Kidney (tissue), 22 donors: ENCODE results near the gene FBXO45. TPM values are rescaled to one million over a fixed set of nuclear protein-coding genes. Genes with fewer than 3 reads are reported as not detected.
A peak's percentile ranks its signal among the peaks of the same experiment; 100 is the strongest.

ENCODE experiments used
- DNase-seq, 5 donors: peaks; one replicate each; pipeline ENCODE4 v3.0.0-alpha.2; 2013 to 2020
- FAIRE-seq: peaks from 2 replicates; lab custom pipeline; 2012; peaks lifted over from hg19 to GRCh38; lab: Jason Lieb, UNC
- H3K27ac ChIP-seq, 2 donors: one replicate each; pipeline ENCODE4 v1.7.0; 2013; ENCODE audit warnings: low read depth in 2 of 2, low read length in 2 of 2, inconsistent platforms in 1 of 2
- H3K27me3 ChIP-seq: one replicate; pipeline ENCODE4 v1.7.1; 2013; ENCODE audit warnings: low read length, inconsistent platforms; ENCODE audit not compliant: control insufficient read depth, insufficient read depth
- H3K36me3 ChIP-seq, 3 donors: one replicate each; pipeline versions ENCODE4 v1.7.0 to v1.7.1; 2013; ENCODE audit warnings: low read length in 3 of 3, control low read depth in 1 of 3, inconsistent platforms in 1 of 3; ENCODE audit not compliant: insufficient read depth in 3 of 3, control insufficient read depth in 2 of 3
- H3K4me1 ChIP-seq, 3 donors: one replicate each; pipeline versions ENCODE4 v1.7.0 to v1.7.1; 2013; ENCODE audit warnings: low read length in 3 of 3, inconsistent platforms in 1 of 3, low read depth in 1 of 3; ENCODE audit not compliant: control insufficient read depth in 2 of 3, insufficient read depth in 2 of 3
- H3K4me3 ChIP-seq, 3 donors: one replicate each; pipeline versions ENCODE4 v1.7.0 to v1.8.1; 2013; ENCODE audit warnings: low read length in 3 of 3, control low read depth in 1 of 3, inconsistent platforms in 1 of 3
- H3K9ac ChIP-seq, 3 donors: one replicate each; pipeline versions ENCODE4 v1.7.0 to v1.7.1; 2013; ENCODE audit warnings: low read length in 3 of 3, control low read depth in 1 of 3, inconsistent platforms in 1 of 3
- H3K9me3 ChIP-seq, 3 donors: one replicate each; pipeline versions ENCODE4 v1.7.0 to v1.7.1; 2013; ENCODE audit warnings: low read length in 3 of 3, control low read depth in 1 of 3, inconsistent platforms in 1 of 3; ENCODE audit not compliant: control insufficient read depth in 2 of 3, insufficient read depth in 1 of 3
- intact Hi-C: fragments of 100-400 bp; cut with DNase I; formaldehyde crosslinking; loops from one replicate; pipeline ENCODE4 v1.11.1; 2022
- long read RNA-seq, 10 donors: library from polyadenylated mRNA in 1 of 10; unstranded in 1 of 10; transcript quantifications; one replicate each; pipeline ENCODE4 v2.0.0 and lab custom pipeline, GENCODE V29; 2021 to 2026
- polyA plus RNA-seq: library from polyadenylated mRNA; stranded (reverse); fragments of 350-450 nt; fragmentation: Illumina TruSeq; extraction: RNeasy Lipid Tissue Mini Kit (QIAGEN cat#74804); gene quantifications from one replicate; pipeline ENCODE4 v1.2.3, GENCODE V29; 2014; ENCODE audit warnings: low read depth, low replicate concordance; ENCODE audit not compliant: insufficient read depth
- total RNA-seq: library from RNA; stranded (reverse); fragmentation: NEBNext Ultra II Directional; extraction: Animal tissue kit (Norgen Biotek cat#: 25700); gene quantifications from one replicate; pipeline ENCODE4 v1.2.1, GENCODE V29; 2021
- TF ChIP-seq, protein P1 (sequence below): IDR thresholded peaks from 3 replicates; pipeline ENCODE4 v1.5.1; 2012; ENCODE audit warnings: mild to moderate bottlenecking, moderate library complexity, borderline replicate concordance; ENCODE audit not compliant: insufficient read depth; ENCODE audit errors: extremely low read depth
- donor health status: control.
- donor health status: control.
- donor health status: control.
- donor health status: control.
- donor health status: control.
- donor health status: DM: yes; HTN: yes; CAD: no.
- donor health status: Normal renal cell carcinoma (clear cell type).

FBXO45 gene, protein sequence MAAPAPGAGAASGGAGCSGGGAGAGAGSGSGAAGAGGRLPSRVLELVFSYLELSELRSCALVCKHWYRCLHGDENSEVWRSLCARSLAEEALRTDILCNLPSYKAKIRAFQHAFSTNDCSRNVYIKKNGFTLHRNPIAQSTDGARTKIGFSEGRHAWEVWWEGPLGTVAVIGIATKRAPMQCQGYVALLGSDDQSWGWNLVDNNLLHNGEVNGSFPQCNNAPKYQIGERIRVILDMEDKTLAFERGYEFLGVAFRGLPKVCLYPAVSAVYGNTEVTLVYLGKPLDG
- total RNA-seq (7.0 TPM), polyA plus RNA-seq (2.5 TPM)
- long read RNA-seq, donor 1, full-length matches to known transcripts: 12 of 17 reads
- long read RNA-seq, donor 1, partial matches to known transcripts: 5 of 17 reads
- long read RNA-seq, donor 1, other reads (novel, unspliced or antisense): 0 of 17 reads
- long read RNA-seq, donor 2, full-length matches to known transcripts: 2 of 2 reads
- long read RNA-seq, donor 2, partial matches to known transcripts: 0 of 2 reads
- long read RNA-seq, donor 2, other reads (novel, unspliced or antisense): 0 of 2 reads
- long read RNA-seq, donor 3, full-length matches to known transcripts: 2 of 2 reads
- long read RNA-seq, donor 3, partial matches to known transcripts: 0 of 2 reads
- long read RNA-seq, donor 3, other reads (novel, unspliced or antisense): 0 of 2 reads
- long read RNA-seq, donor 4, full-length matches to known transcripts: 2 of 10 reads
- long read RNA-seq, donor 4, partial matches to known transcripts: 8 of 10 reads
- long read RNA-seq, donor 4, other reads (novel, unspliced or antisense): 0 of 10 reads
- long read RNA-seq, donor 5, full-length matches to known transcripts: 1 of 1 reads
- long read RNA-seq, donor 5, partial matches to known transcripts: 0 of 1 reads
- long read RNA-seq, donor 5, other reads (novel, unspliced or antisense): 0 of 1 reads
- long read RNA-seq, donor 6, full-length matches to known transcripts: 1 of 1 reads
- long read RNA-seq, donor 6, partial matches to known transcripts: 0 of 1 reads
- long read RNA-seq, donor 6, other reads (novel, unspliced or antisense): 0 of 1 reads
- long read RNA-seq, donor 7, full-length matches to known transcripts: 12 of 13 reads
- long read RNA-seq, donor 7, partial matches to known transcripts: 0 of 13 reads
- long read RNA-seq, donor 7, other reads (novel, unspliced or antisense): 1 of 13 reads
- long read RNA-seq, donor 8, full-length matches to known transcripts: 7 of 7 reads
- long read RNA-seq, donor 8, partial matches to known transcripts: 0 of 7 reads
- long read RNA-seq, donor 8, other reads (novel, unspliced or antisense): 0 of 7 reads
- long read RNA-seq, donor 9, full-length matches to known transcripts: 1 of 1 reads
- long read RNA-seq, donor 9, partial matches to known transcripts: 0 of 1 reads
- long read RNA-seq, donor 9, other reads (novel, unspliced or antisense): 0 of 1 reads
- long read RNA-seq, donor 10, full-length matches to known transcripts: 1 of 1 reads
- long read RNA-seq, donor 10, partial matches to known transcripts: 0 of 1 reads
- long read RNA-seq, donor 10, other reads (novel, unspliced or antisense): 0 of 1 reads

GRCh38 chr3:196568246-196569002, at the start of gene FBXO45, which contains the start of gene WDR53:
TSS of gene FBXO45 (plus strand) at chr3:196568660. CDS start at chr3:196568985, 325 bp downstream.
TSS of gene WDR53 (minus strand) at chr3:196568554. CDS start at chr3:196561475, 7,079 bp downstream.
- TF ChIP-seq, protein P1, sequence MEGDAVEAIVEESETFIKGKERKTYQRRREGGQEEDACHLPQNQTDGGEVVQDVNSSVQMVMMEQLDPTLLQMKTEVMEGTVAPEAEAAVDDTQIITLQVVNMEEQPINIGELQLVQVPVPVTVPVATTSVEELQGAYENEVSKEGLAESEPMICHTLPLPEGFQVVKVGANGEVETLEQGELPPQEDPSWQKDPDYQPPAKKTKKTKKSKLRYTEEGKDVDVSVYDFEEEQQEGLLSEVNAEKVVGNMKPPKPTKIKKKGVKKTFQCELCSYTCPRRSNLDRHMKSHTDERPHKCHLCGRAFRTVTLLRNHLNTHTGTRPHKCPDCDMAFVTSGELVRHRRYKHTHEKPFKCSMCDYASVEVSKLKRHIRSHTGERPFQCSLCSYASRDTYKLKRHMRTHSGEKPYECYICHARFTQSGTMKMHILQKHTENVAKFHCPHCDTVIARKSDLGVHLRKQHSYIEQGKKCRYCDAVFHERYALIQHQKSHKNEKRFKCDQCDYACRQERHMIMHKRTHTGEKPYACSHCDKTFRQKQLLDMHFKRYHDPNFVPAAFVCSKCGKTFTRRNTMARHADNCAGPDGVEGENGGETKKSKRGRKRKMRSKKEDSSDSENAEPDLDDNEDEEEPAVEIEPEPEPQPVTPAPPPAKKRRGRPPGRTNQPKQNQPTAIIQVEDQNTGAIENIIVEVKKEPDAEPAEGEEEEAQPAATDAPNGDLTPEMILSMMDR: no peak
- peak; percentile 96 to 98 (median 98) for DNase-seq
- Histone ChIP-seq H3K4me3 (peak within 1 kb of the TSS; percentile 89 to 99 (median 98)), H3K27me3 (no peaks in the 10 kb centered on the region), H3K9ac (peak within 1 kb of the TSS; percentile 74 to 100 (median 83)), H3K36me3 (peaks cover 0 to 3% (median 0%) of the 10 kb centered on the region in 3 donors), H3K4me1 (peaks cover 0 to 9% (median 6%) of the 10 kb centered on the region in 3 donors), H3K9me3 (no peaks in the 10 kb centered on the region), H3K27ac (peak within 1 kb of the TSS; percentile 2 to 41)
- no peak for FAIRE-seq
- intact Hi-C loops: no loop called here

- intact Hi-C loops: no loop called here
- H3K27ac ChIP-seq: no peak overlapping the region
- no peak for FAIRE-seq
- H3K4me3 ChIP-seq: no peak overlapping the region
- no peaks in the 10 kb centered on the region for H3K4me1 ChIP-seq
- peaks cover 1 to 28% (median 17%) of the 10 kb centered on the region in 3 donors for H3K9me3 ChIP-seq
- DNase-seq: peak in 1 of 5 donors; percentile 12
- H3K36me3 ChIP-seq: no peaks in the 10 kb centered on the region
- H3K9ac ChIP-seq: no peak overlapping the region
- TF ChIP-seq, protein P1: peak; percentile 25
- H3K27me3 ChIP-seq: no peaks in the 10 kb centered on the region
Measured at GRCh38 chr3:196518966-196519717, 49.3 kb upstream of the FBXO45 start.
